H1 (cell line): Measurements from ENCODE around the gene SKIL.

ENCODE experiments used
- JUND ChIP-seq: IDR thresholded peaks from 2 replicates; pipeline ENCODE4 v1.6.1; 2011; ENCODE audit warnings: mild to moderate bottlenecking, improper control_type of control experiment, low read length
- TAF1 ChIP-seq: IDR thresholded peaks from 2 replicates; pipeline ENCODE4 v1.6.1; 2011; ENCODE audit warnings: mild to moderate bottlenecking, low read depth, low read length
- TF ChIP-seq, protein P1 (sequence below), 3 experiments: IDR thresholded peaks; 1 replicate in 2 of 3; 2 replicates in 1 of 3; pipeline versions ENCODE4 v1.5.1 to v1.6.1; 2011; ENCODE audit warnings: low read length in 3 of 3, mild to moderate bottlenecking in 3 of 3, inconsistent platforms in 2 of 3, low read depth in 1 of 3, moderate library complexity in 1 of 3; ENCODE audit not compliant: insufficient read depth in 1 of 3; ENCODE audit errors: control extremely low read depth in 1 of 3

DNA sequence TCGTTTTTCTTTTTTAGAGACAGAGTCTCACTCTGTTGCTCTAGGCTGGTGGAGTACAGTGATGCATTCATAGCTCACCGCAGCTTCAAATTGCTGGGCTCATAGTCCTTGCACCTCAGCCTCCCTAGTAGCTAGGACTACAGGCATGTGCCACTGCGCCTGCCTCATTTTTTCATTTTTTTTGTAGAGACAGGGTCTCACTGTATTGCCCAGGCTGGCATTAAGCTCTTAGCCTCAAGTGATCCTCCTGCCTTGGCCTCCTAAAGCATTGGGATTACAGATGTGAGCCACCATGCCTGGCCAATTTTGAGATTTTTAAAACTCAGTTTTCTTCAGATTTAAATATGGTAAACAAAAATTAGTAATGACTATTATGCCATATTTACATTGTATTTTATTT lies 29.0 kb downstream of the SKIL start:
- no peak for TF ChIP-seq JUND
- TF ChIP-seq TAF1 = no peak
- TF ChIP-seq, protein P1, sequence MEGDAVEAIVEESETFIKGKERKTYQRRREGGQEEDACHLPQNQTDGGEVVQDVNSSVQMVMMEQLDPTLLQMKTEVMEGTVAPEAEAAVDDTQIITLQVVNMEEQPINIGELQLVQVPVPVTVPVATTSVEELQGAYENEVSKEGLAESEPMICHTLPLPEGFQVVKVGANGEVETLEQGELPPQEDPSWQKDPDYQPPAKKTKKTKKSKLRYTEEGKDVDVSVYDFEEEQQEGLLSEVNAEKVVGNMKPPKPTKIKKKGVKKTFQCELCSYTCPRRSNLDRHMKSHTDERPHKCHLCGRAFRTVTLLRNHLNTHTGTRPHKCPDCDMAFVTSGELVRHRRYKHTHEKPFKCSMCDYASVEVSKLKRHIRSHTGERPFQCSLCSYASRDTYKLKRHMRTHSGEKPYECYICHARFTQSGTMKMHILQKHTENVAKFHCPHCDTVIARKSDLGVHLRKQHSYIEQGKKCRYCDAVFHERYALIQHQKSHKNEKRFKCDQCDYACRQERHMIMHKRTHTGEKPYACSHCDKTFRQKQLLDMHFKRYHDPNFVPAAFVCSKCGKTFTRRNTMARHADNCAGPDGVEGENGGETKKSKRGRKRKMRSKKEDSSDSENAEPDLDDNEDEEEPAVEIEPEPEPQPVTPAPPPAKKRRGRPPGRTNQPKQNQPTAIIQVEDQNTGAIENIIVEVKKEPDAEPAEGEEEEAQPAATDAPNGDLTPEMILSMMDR (IDR thresholded peaks at IDR 0.05; ENCODE audit: control extremely low read depth in 1 of 3, insufficient read depth in 1 of 3, low read depth in 1 of 3, low read length in 3 of 3) = no peak
